Panc1 (cell line): Measurements from ENCODE around the gene INAVA.

ENCODE experiments used
- POLR2AphosphoS5 ChIP-seq: IDR thresholded peaks from 2 replicates; pipeline ENCODE4 v1.6.1; 2012; ENCODE audit warnings: mild to moderate bottlenecking, low read depth, low read length, moderate library complexity
- TF ChIP-seq, protein P1 (sequence below): fragments of 450-650 bp; IDR thresholded peaks from 2 replicates; pipeline ENCODE4 v1.5.1; 2017; ENCODE audit warnings: mild to moderate bottlenecking

- TF ChIP-seq, protein P1, sequence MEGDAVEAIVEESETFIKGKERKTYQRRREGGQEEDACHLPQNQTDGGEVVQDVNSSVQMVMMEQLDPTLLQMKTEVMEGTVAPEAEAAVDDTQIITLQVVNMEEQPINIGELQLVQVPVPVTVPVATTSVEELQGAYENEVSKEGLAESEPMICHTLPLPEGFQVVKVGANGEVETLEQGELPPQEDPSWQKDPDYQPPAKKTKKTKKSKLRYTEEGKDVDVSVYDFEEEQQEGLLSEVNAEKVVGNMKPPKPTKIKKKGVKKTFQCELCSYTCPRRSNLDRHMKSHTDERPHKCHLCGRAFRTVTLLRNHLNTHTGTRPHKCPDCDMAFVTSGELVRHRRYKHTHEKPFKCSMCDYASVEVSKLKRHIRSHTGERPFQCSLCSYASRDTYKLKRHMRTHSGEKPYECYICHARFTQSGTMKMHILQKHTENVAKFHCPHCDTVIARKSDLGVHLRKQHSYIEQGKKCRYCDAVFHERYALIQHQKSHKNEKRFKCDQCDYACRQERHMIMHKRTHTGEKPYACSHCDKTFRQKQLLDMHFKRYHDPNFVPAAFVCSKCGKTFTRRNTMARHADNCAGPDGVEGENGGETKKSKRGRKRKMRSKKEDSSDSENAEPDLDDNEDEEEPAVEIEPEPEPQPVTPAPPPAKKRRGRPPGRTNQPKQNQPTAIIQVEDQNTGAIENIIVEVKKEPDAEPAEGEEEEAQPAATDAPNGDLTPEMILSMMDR: no peak
- TF ChIP-seq POLR2AphosphoS5: no peak
Observed at GRCh38 chr1:200845360-200845759, 49.3 kb upstream of the INAVA start.
